Activated T-cell treated with anti-CD3 and anti-CD28 coated beads, Interleukin-2, amount 50 U/mL, for 72 hours (primary cell): ENCODE data around the gene UNC93B1. TPM values are rescaled to one million over a fixed set of nuclear protein-coding genes. Genes with fewer than 3 reads are reported as not detected.

Experiments
- ATAC-seq, 2 donors: fragments of 150-1000 bp; cut with Tn5 transposase; replicated peaks in 1 of 2; 2 replicates each; pipeline ENCODE4 v1.10.0; 2021; ENCODE audit warnings: moderate library complexity in 2 of 2, mild to moderate bottlenecking in 1 of 2
- DNase-seq, 2 donors: peaks; one replicate each; pipeline ENCODE4 v3.0.0; 2021 to 2022; ENCODE audit warnings: mixed read lengths in 1 of 2
- H3K27ac Mint-ChIP-seq: one replicate; pipeline ENCODE4 v1.8.0; 2022; ENCODE audit warnings: mild to moderate bottlenecking, moderate library complexity, mixed read lengths
- H3K27me3 Mint-ChIP-seq: one replicate; pipeline ENCODE4 v1.8.0; 2022; ENCODE audit warnings: low read depth, mixed read lengths
- H3K36me3 Mint-ChIP-seq, 2 donors: one replicate each; pipeline ENCODE4 v1.8.0; 2022; ENCODE audit warnings: mixed read lengths in 2 of 2, mild to moderate bottlenecking in 1 of 2; ENCODE audit not compliant: insufficient read depth in 2 of 2
- H3K4me1 Mint-ChIP-seq: one replicate; pipeline ENCODE4 v1.8.0; 2022; ENCODE audit warnings: low read depth, mixed read lengths
- H3K4me3 Mint-ChIP-seq, 2 donors: one replicate each; pipeline ENCODE4 v1.8.0; 2022; ENCODE audit warnings: mild to moderate bottlenecking in 2 of 2, mixed read lengths in 2 of 2, moderate library complexity in 2 of 2
- H3K9me3 Mint-ChIP-seq, 2 donors: one replicate each; pipeline ENCODE4 v1.8.0; 2022; ENCODE audit warnings: mixed read lengths in 2 of 2
- total RNA-seq, 2 donors: library from RNA; stranded (reverse); gene quantifications; one replicate each; pipeline ENCODE4 v1.2.3, GENCODE V29; 2022

UNC93B1 gene
- total RNA-seq, 2 donors from 2014 or later, result 8.0 to 16.7 TPM

DNA sequence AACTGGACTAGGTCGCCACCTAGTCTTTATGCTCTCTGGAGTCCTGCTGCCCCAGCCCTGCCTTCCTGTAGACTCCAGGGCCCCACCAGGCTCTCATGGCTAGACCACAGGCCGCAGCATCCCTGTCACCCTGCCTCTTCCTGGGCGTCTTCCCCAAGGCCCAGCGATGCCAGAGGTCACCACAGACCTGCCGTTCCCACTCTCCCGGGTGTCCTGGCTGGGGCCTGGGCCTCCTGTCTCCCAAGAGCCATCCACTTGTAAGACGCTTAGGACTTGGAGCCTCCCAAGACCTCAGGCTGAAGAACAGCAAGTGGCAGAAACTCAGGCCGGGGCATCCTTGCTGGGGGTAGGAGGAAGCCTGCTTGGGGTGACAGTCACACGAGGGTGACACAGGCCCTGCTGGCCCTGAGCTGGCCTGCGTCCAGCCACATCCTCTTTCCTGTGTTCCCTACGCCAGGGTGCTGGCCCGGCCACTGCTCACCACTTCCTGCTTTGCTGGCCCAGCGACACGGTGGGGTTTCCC, 32.9 kb upstream of the UNC93B1 start:
- DNase-seq (peak; percentile 35 to 47), ATAC-seq (peak; percentile 31 to 48)
- H3K36me3 Mint-ChIP-seq, result no peaks in the 10 kb centered on the region
- H3K27me3 Mint-ChIP-seq, result no peaks in the 10 kb centered on the region
- H3K27ac Mint-ChIP-seq, result peak overlapping the region; percentile 64
- H3K4me3 Mint-ChIP-seq, result peak overlapping the region; percentile 6
- no peaks in the 10 kb centered on the region for H3K9me3 Mint-ChIP-seq
- peaks cover 30% of the 10 kb centered on the region for H3K4me1 Mint-ChIP-seq

DNA sequence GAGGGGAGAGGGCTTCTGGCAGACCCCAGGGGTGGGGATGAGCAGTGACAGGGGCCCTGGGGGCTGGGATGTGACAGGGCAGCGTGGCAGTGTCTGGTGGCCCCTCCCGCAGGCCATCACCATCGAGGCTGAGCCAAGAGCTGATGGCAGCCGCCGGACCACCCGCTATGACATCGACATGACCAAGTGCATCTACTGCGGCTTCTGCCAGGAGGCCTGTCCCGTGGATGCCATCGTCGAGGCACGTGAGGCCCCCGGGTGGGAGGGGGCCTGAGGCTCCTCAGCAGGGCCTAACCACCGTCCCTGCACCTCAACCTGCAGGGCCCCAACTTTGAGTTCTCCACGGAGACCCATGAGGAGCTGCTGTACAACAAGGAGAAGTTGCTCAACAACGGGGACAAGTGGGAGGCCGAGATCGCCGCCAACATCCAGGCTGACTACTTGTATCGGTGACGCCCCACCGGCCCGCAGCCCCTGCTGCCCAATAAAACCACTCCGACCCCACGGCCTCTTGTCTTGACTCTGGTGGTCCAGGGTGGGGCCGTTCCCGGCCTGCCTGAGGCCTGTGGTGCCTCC, 32.3 kb upstream of the UNC93B1 start:
- no peaks in the 10 kb centered on the region for H3K36me3 Mint-ChIP-seq
- no peaks in the 10 kb centered on the region for H3K27me3 Mint-ChIP-seq
- peaks cover 35% of the 10 kb centered on the region for H3K4me1 Mint-ChIP-seq
- DNase-seq (no peak), ATAC-seq (no peak)
- no peaks in the 10 kb centered on the region for H3K9me3 Mint-ChIP-seq
- H3K27ac Mint-ChIP-seq, result no peak overlapping the region
- H3K4me3 Mint-ChIP-seq, result no peak overlapping the region

DNA sequence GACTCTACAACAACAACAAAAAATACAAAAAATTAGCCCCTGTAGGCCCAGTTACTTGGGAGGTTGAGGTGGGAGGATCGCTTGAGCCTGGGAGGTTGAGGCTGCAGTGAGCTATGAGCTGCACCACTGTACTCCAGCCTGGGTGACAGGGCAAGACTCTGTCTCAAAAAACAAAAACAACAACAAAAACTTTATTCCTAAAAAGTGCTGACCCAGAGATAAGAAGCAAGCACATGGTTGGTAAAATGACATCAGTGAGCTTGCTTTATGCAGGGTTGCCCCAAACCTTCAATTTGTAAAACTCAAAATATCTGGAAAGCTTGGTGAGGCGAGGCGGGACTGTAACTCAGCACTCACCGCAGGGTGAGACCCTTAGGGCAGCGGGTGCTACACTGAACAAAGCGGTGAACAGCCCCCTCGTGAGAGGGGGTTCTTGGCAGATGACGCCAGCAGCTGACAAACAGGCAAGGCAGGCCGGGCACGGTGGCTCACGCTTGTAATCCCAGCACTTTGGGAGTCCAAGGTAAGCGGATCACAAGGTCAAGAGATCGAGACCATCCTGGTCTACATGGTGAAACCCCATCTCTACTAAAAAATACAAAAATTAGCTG, 31.5 kb upstream of the UNC93B1 start:
- peak overlapping the region; percentile 15 for H3K27ac Mint-ChIP-seq
- no peak overlapping the region for H3K4me3 Mint-ChIP-seq
- DNase-seq, result no peak
- no peaks in the 10 kb centered on the region for H3K9me3 Mint-ChIP-seq
- ATAC-seq, result no peak
- no peaks in the 10 kb centered on the region for H3K36me3 Mint-ChIP-seq
- no peaks in the 10 kb centered on the region for H3K27me3 Mint-ChIP-seq
- H3K4me1 Mint-ChIP-seq, result peaks cover 31% of the 10 kb centered on the region

DNA sequence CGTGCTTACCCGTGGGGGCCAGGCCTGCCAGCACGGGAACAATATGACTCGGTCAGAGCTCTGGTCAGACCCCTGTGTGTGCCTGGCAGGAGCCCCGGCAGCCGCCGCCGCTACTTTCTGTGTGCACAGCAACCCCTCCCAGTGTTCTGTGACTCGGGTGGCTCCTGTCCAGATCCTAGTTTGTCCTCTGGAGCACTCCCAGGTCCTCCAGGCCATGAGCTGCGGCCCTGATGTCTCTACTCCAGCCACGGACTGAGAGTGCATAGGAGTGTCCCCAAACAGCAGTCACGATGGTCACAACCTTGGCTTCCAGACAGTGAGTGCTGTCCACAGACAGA, 29.8 kb upstream of the UNC93B1 start:
- Mint-ChIP-seq H3K27ac (no peak overlapping the region), H3K27me3 (no peaks in the 10 kb centered on the region), H3K36me3 (no peaks in the 10 kb centered on the region), H3K4me1 (peaks cover 40% of the 10 kb centered on the region), H3K4me3 (no peak overlapping the region), H3K9me3 (no peaks in the 10 kb centered on the region)
- DNase-seq, result no peak
- ATAC-seq, result no peak

DNA sequence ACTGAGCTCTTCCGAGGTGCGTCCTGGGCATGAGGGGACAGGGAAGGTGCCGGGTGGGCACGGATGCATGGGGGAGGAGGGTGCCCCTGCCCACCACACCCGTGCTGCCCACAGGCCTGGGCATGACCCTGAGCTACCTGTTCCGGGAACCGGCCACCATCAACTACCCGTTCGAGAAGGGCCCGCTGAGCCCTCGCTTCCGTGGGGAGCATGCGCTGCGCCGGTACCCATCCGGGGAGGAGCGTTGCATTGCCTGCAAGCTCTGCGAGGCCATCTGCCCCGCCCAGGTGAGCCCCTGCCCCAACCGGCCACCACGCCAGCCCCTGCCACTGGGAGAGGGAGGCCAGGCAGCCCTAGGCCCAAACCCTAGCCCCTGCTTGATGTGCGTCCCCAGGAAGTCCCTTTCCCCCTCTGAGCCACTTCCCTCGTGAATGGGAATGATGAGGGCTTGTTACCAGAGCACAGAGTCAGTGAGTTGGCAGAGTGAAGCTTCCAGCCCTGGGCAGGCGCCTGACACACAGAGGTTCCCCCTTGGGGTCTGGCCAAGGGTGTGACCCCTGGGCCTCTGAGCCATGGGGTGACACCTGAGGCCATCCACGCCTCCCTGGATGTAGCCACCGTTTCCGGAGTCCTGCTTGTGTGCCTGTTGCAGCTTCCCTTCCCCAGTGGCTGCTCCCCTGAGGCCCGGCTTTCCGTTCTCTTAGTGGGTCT, 29.3 kb upstream of the UNC93B1 start:
- Mint-ChIP-seq H3K27me3 (no peaks in the 10 kb centered on the region), H3K27ac (no peak overlapping the region), H3K4me3 (no peak overlapping the region), H3K9me3 (no peaks in the 10 kb centered on the region), H3K4me1 (peaks cover 42% of the 10 kb centered on the region), H3K36me3 (no peaks in the 10 kb centered on the region)
- no peak for ATAC-seq
- DNase-seq, result no peak

DNA sequence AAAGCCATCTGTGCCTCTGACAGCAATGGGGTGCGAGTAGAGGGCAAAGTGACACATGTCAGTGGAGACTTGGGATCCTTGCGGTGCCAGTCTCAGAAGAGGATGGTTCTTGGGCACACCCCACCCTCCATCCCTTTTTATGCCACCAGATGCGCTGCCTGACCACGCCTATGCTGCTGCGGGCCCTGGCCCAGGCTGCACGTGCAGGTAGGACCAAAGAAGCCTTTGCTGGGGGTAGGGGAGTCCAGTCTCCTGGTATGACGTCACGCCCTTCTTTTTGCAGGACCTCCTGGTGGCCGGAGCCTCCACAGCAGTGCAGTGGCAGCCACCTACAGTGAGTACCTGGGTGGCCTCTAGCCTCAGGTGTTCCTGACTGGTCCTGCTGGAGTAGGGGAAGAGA, 28.1 kb upstream of the UNC93B1 start:
- DNase-seq, result no peak
- no peaks in the 10 kb centered on the region for H3K36me3 Mint-ChIP-seq
- no peaks in the 10 kb centered on the region for H3K27me3 Mint-ChIP-seq
- H3K9me3 Mint-ChIP-seq, result no peaks in the 10 kb centered on the region
- H3K4me1 Mint-ChIP-seq, result peaks cover 39% of the 10 kb centered on the region
- H3K4me3 Mint-ChIP-seq, result peak overlapping the region; percentile 96 to 97
- ATAC-seq, result no peak
- H3K27ac Mint-ChIP-seq, result no peak overlapping the region

DNA sequence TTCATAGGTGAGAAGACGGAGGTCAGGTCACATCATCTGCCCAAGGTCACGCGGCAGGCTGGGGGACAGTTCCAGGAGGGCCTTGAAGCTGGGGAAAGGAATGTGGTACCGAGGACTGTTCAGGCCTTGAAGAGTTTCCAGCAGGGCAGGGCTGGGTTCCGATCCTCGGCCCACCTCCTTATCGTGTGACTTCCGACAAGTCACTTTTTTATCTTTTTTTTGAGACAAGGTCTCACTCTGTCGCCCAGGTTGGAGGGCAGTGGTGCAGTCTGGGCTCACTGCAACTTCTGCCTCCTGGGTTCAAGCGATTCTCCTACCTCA, 27.2 kb upstream of the UNC93B1 start:
- Mint-ChIP-seq H3K4me1 (peaks cover 34% of the 10 kb centered on the region), H3K27me3 (no peaks in the 10 kb centered on the region), H3K9me3 (no peaks in the 10 kb centered on the region), H3K36me3 (no peaks in the 10 kb centered on the region), H3K4me3 (peak overlapping the region; percentile 96 to 97), H3K27ac (peak overlapping the region; percentile 96)
- ATAC-seq (no peak), DNase-seq (no peak)

DNA sequence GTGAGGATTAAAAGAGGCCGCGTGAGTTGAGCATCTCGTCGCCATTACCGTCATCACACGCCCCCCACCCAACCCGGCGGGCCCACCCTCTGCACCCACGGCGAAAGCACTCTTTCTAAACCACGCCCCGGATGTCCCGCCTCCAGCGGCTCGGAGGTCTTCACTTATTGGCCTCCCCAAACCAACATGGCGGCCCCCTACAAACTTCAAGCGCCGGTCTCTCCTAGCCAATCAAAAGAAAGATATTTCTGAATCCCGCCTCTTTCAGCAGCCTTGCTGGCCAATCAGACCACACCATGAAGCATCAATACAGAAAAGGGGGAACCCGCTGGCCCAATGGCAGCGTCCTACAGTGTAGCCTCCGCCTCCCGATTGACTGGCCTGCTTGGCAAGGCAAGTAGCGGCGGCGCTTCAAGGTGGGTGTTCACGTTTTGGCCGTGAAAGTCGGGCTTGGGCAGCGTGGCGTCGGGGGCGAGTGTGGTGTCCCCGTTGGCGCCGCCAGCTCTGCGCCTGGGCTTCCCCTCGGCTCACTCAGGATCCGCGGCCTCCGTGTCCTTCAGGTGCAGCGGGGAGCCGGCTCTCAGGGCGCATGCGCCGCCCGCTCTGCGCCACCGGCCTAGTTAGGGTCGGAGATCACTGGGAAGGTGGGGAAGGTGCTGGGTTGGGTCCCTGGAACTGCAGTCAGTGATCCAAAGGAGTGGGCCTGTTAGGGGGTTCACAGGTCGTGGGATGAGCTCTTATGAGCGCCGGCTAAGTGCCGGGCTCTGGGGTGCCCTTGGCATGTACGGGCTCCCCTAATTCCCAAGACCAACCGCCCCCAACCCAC, 26.6 kb upstream of the UNC93B1 start, which contains the start of gene NDUFS8:
NDUFS8 (plus strand) TSS at position 364 of the 826 bp plus-strand sequence. CDS start 1,471 bp downstream, outside the sequence.
- Mint-ChIP-seq H3K9me3 (no peaks in the 10 kb centered on the region), H3K4me1 (peaks cover 34% of the 10 kb centered on the region), H3K27ac (peak within 1 kb of the TSS; percentile 96), H3K4me3 (peak within 1 kb of the TSS; percentile 96 to 97), H3K36me3 (no peaks in the 10 kb centered on the region), H3K27me3 (no peaks in the 10 kb centered on the region)
- DNase-seq (peak; percentile 96 to 98), ATAC-seq (peak; percentile 96 to 98)

DNA sequence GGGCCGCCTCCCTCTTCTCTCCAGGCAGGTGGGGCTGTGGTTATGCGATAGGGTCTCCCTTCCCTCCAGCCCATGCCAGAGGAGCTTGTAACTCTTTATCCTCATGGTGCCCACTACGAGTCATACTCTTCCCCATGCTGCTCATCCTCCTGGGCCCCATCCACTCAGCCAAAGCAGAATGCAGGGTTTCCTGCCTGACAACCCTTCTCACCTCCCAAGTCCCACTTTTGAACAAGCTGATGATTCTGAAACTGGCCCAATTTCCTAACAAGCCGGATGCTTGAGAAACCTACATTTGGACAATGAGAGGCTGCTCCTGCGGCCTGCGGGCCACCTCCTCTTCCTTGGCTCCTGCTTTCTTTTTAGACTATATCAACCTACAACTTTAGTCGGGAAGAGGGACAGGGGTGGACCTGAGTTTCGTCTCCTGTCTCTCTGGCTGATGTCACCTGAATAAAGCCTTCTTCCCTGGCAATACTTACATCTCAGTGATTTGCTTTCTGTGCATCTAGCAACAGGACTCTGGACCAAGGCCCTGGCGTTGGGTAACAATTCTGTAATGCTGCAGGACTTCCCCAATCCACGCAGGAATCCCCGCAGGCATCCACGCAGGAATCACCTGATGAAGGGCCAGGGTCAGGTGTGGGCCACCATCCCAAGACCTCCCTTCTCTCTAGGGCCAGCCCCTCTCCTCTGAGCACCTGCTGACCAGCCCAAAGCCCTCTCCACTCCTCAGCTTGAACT, 25.1 kb upstream of the UNC93B1 start:
- H3K36me3 Mint-ChIP-seq, result peaks cover 0 to 2% of the 10 kb centered on the region in 2 donors
- no peaks in the 10 kb centered on the region for H3K27me3 Mint-ChIP-seq
- peak overlapping the region; percentile 96 to 97 for H3K4me3 Mint-ChIP-seq
- H3K27ac Mint-ChIP-seq, result no peak overlapping the region
- H3K9me3 Mint-ChIP-seq, result no peaks in the 10 kb centered on the region
- peaks cover 34% of the 10 kb centered on the region for H3K4me1 Mint-ChIP-seq
- DNase-seq (no peak), ATAC-seq (no peak)

DNA sequence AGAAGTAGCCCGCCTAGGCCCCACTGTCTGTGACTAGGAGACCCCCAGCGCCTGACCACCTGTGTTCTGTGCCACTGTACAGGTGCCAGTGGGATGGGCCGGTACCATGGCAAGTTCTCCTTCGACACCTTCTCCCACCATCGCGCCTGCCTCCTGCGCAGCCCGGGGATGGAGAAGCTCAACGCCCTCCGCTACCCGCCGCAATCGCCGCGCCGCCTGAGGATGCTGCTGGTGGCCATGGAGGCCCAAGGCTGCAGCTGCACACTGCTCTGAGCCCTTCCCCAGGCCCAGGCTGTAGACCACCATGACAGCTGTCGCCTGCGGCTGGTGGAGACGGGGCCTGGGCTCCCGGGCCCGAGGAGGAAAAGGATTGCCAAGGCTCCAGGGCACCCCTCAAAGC, 23.8 kb upstream of the UNC93B1 start:
- Mint-ChIP-seq H3K9me3 (no peaks in the 10 kb centered on the region), H3K4me1 (peaks cover 34% of the 10 kb centered on the region), H3K36me3 (peaks cover 0 to 2% of the 10 kb centered on the region in 2 donors), H3K27ac (no peak overlapping the region), H3K27me3 (no peaks in the 10 kb centered on the region), H3K4me3 (no peak overlapping the region)
- DNase-seq (no peak), ATAC-seq (no peak)

DNA sequence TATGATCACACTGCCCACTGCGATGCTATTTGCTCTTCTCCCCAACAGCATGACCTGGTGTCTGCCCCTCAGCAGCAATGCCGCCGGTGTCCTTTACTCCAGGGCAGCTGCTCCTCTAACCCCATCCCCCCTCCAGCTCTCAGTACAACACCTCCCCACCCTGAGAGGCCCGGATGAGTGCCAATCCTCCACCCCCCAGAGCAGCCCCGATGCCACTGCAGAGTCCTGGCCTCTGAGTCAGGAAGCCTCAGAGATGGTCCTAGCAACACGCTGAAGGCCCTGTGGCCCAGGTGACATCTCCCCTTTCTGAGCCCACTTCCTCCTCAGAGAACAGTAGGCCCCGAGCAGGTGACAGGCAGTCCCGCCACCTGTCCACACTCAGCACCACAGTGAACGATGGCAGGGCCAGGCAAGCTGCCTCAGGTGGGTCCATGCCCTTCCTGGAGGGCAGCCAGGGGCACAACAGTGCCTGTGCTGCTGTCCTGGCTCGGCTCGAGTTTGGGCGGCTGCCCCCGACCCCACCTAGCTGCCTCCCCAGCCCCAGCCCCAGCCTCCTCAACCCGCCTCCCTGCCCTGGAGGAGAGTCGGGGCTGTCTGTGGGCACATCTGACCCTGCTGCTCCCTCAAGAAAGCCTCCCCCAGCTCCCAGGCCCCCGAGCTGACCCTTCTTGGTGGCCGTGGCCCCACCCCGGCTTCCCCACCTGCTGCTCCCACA, 22.7 kb upstream of the UNC93B1 start:
- DNase-seq (no peak), ATAC-seq (no peak)
- Mint-ChIP-seq H3K27me3 (no peaks in the 10 kb centered on the region), H3K36me3 (peaks cover 0 to 2% of the 10 kb centered on the region in 2 donors), H3K27ac (no peak overlapping the region), H3K4me1 (peaks cover 26% of the 10 kb centered on the region), H3K4me3 (no peak overlapping the region), H3K9me3 (no peaks in the 10 kb centered on the region)

DNA sequence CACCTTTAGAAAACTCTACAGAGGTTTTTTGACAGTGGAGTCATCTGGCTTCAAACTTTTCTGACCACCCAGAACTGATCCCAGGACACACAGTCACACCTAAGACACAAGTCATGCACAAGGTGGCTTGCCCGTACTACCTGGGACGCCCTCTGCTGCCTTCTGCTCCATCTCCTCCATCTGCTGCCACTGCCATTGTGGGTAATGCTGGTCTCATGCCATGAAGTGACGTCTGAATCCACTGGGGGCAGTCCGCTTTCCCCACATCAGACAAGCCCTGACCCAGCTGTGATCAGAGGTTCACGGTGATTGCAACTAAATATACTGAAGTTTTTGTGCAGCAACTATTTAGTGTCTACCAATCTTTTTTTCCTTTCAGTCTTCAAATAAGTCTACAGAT, 21.1 kb upstream of the UNC93B1 start:
- Mint-ChIP-seq H3K27ac (no peak overlapping the region), H3K4me1 (peaks cover 16% of the 10 kb centered on the region), H3K27me3 (no peaks in the 10 kb centered on the region), H3K36me3 (peaks cover 0 to 2% of the 10 kb centered on the region in 2 donors), H3K4me3 (no peak overlapping the region), H3K9me3 (no peaks in the 10 kb centered on the region)
- DNase-seq (no peak), ATAC-seq (no peak)
